Glutamatergic neuron (in vitro differentiated cells): ENCODE results near the gene EXOC3L2. TPM values are rescaled to one million over a fixed set of nuclear protein-coding genes. Genes with fewer than 3 reads are reported as not detected.

Source experiments
- DNase-seq: peaks from one replicate; pipeline ENCODE4 v3.0.0; 2022
- H3K27ac Mint-ChIP-seq: one replicate; pipeline ENCODE4 v1.8.0; 2020; ENCODE audit warnings: mild to moderate bottlenecking, mixed read lengths, inconsistent platforms; ENCODE audit not compliant: unreplicated experiment
- H3K27me3 Mint-ChIP-seq: one replicate; pipeline ENCODE4 v1.8.0; 2020; ENCODE audit warnings: mild to moderate bottlenecking, moderate library complexity, mixed read lengths, inconsistent platforms; ENCODE audit not compliant: unreplicated experiment
- H3K36me3 Mint-ChIP-seq: one replicate; pipeline ENCODE4 v1.8.0; 2020; ENCODE audit warnings: mild to moderate bottlenecking, mixed read lengths, inconsistent platforms; ENCODE audit not compliant: unreplicated experiment
- H3K4me1 Mint-ChIP-seq: one replicate; pipeline ENCODE4 v1.8.0; 2020; ENCODE audit warnings: mild to moderate bottlenecking, low read depth, mixed read lengths, inconsistent platforms; ENCODE audit not compliant: unreplicated experiment
- H3K4me3 Mint-ChIP-seq: one replicate; pipeline ENCODE4 v1.8.0; 2020; ENCODE audit warnings: mild to moderate bottlenecking, mixed read lengths, inconsistent platforms; ENCODE audit not compliant: unreplicated experiment
- H3K9me3 Mint-ChIP-seq: one replicate; pipeline ENCODE4 v1.8.0; 2020; ENCODE audit warnings: mild to moderate bottlenecking, moderate library complexity, mixed read lengths, inconsistent platforms; ENCODE audit not compliant: unreplicated experiment
- CTCF ChIP-seq: fragments of 200-600 bp; sonication (generic); IDR thresholded peaks from one replicate; pipeline ENCODE4 v1.5.0; 2021; ENCODE audit not compliant: partially characterized antibody, unreplicated experiment
- total RNA-seq: library from RNA; stranded (reverse); fragmentation: NEBNext Ultra II Directional; extraction: Animal tissue kit (Norgen Biotek cat#: 25700); gene quantifications from one replicate; pipeline ENCODE4 v1.2.1, GENCODE V29; 2021; ENCODE audit not compliant: unreplicated experiment

Gene EXOC3L2
- total RNA-seq, 1 donor from 2014 or later: not detected

- H3K4me3 Mint-ChIP-seq: no peak overlapping the region
- no peaks in the 10 kb centered on the region for H3K9me3 Mint-ChIP-seq
- H3K27ac Mint-ChIP-seq: no peak overlapping the region
- DNase-seq: no peak
- no peaks in the 10 kb centered on the region for H3K36me3 Mint-ChIP-seq
- no peaks in the 10 kb centered on the region for H3K27me3 Mint-ChIP-seq
- TF ChIP-seq CTCF: no peak
- H3K4me1 Mint-ChIP-seq: no peaks in the 10 kb centered on the region
Measured at GRCh38 chr19:45186509-45187334, 58.5 kb downstream of the EXOC3L2 start.

- Mint-ChIP-seq H3K27me3 (peaks cover 2% of the 10 kb centered on the region), H3K36me3 (no peaks in the 10 kb centered on the region), H3K9me3 (peaks cover 3% of the 10 kb centered on the region), H3K27ac (no peak overlapping the region), H3K4me3 (no peak overlapping the region), H3K4me1 (peaks cover 4% of the 10 kb centered on the region)
- DNase-seq: no peak
- TF ChIP-seq CTCF: no peak
Measured at GRCh38 chr19:45184115-45184514, 61.1 kb downstream of the EXOC3L2 start.

GRCh38 chr19:45182758-45183157 lies 62.4 kb downstream of the EXOC3L2 start:
- no peak overlapping the region for H3K27ac Mint-ChIP-seq
- no peak for DNase-seq
- no peak for TF ChIP-seq CTCF

GRCh38 chr19:45180936-45181335 lies 64.3 kb downstream of the EXOC3L2 start:
- Mint-ChIP-seq H3K36me3 (no peaks in the 10 kb centered on the region), H3K9me3 (peaks cover 11% of the 10 kb centered on the region), H3K4me1 (peaks cover 4% of the 10 kb centered on the region), H3K4me3 (peak overlapping the region; percentile 41), H3K27ac (no peak overlapping the region), H3K27me3 (peaks cover 7% of the 10 kb centered on the region)
- no peak for DNase-seq
- TF ChIP-seq CTCF: no peak

More at GRCh38 chr19:45182758-45183157, 62.4 kb downstream of the EXOC3L2 start:
- H3K27me3 Mint-ChIP-seq: peaks cover 7% of the 10 kb centered on the region
- H3K36me3 Mint-ChIP-seq: no peaks in the 10 kb centered on the region
- peaks cover 4% of the 10 kb centered on the region for H3K4me1 Mint-ChIP-seq
- H3K9me3 Mint-ChIP-seq: peaks cover 11% of the 10 kb centered on the region
- H3K4me3 Mint-ChIP-seq: no peak overlapping the region

GRCh38 chr19:45179892-45180370 lies 65.3 kb downstream of the EXOC3L2 start:
- H3K36me3 Mint-ChIP-seq: no peaks in the 10 kb centered on the region
- no peak for TF ChIP-seq CTCF
- peak overlapping the region; percentile 80 for H3K4me3 Mint-ChIP-seq
- H3K27me3 Mint-ChIP-seq: peaks cover 7% of the 10 kb centered on the region
- H3K9me3 Mint-ChIP-seq: peaks cover 11% of the 10 kb centered on the region
- H3K4me1 Mint-ChIP-seq: peaks cover 4% of the 10 kb centered on the region
- no peak for DNase-seq
- H3K27ac Mint-ChIP-seq: peak overlapping the region; percentile 22
